DOHH2 (cell line): ENCODE results near the gene COL27A1.

ENCODE experiments used
- H3F3A ChIP-seq: fragments of 200-600 bp; sonication (generic), shearing (Covaris generic); 2 replicates; pipeline ENCODE4 v1.6.0; 2016; ENCODE audit warnings: antibody characterized with exemption, mild to moderate bottlenecking; ENCODE audit not compliant: control insufficient read depth, insufficient read depth
- H3K27ac ChIP-seq: fragments of 200-600 bp; sonication (generic); 2 replicates; pipeline ENCODE4 v1.5.1; 2014; ENCODE audit warnings: low read depth, mild to moderate bottlenecking, low read length, moderate library complexity
- H3K27me3 ChIP-seq: fragments of 200-600 bp; sonication (generic); 2 replicates; pipeline ENCODE4 v1.6.1; 2014; ENCODE audit warnings: mild to moderate bottlenecking, low read length, mixed read lengths; ENCODE audit not compliant: control insufficient read depth
- H3K36me3 ChIP-seq: fragments of 200-600 bp; sonication (generic); 2 replicates; pipeline ENCODE4 v1.6.1; 2014; ENCODE audit warnings: mild to moderate bottlenecking, low read length, moderate library complexity, mixed read lengths; ENCODE audit not compliant: control insufficient read depth
- H3K4me1 ChIP-seq: fragments of 200-600 bp; sonication (generic); 2 replicates; pipeline ENCODE4 v1.6.1; 2014; ENCODE audit warnings: mild to moderate bottlenecking, low read length, mixed read lengths; ENCODE audit not compliant: control insufficient read depth
- H3K4me2 ChIP-seq: fragments of 200-600 bp; sonication (generic); 2 replicates; pipeline ENCODE4 v1.6.0; 2014; ENCODE audit warnings: mild to moderate bottlenecking, low read length, moderate library complexity
- H3K4me3 ChIP-seq: fragments of 200-600 bp; sonication (generic); 2 replicates; pipeline ENCODE4 v1.5.1; 2014; ENCODE audit warnings: mild to moderate bottlenecking, low read length, mixed read lengths
- H3K79me2 ChIP-seq: fragments of 200-600 bp; sonication (generic); 2 replicates; pipeline ENCODE4 v1.6.1; 2014; ENCODE audit warnings: mild to moderate bottlenecking, low read length, mixed read lengths; ENCODE audit not compliant: control insufficient read depth
- H3K9me2 ChIP-seq: fragments of 200-600 bp; sonication (generic); replicated peaks from 2 replicates; pipeline ENCODE4 v1.6.1; 2014; ENCODE audit warnings: mild to moderate bottlenecking, low read length, mixed read lengths; ENCODE audit not compliant: control insufficient read depth
- H3K9me3 ChIP-seq: fragments of 200-600 bp; sonication (generic); 2 replicates; pipeline ENCODE4 v1.6.1; 2014; ENCODE audit warnings: antibody characterized with exemption, low read length, mixed read lengths; ENCODE audit not compliant: control insufficient read depth, insufficient read depth
- H4K20me1 ChIP-seq: fragments of 200-600 bp; sonication (generic); 2 replicates; pipeline ENCODE4 v1.6.0; 2014; ENCODE audit warnings: low read depth, mild to moderate bottlenecking, antibody characterized with exemption, low read length, moderate library complexity; ENCODE audit not compliant: control insufficient read depth, insufficient read depth
- EZH2phosphoT487 ChIP-seq: fragments of 200-600 bp; sonication (generic); IDR thresholded peaks from 2 replicates; pipeline ENCODE4 v1.6.1; 2017; ENCODE audit warnings: borderline replicate concordance, mild to moderate bottlenecking, antibody characterized with exemption, low read length, moderate library complexity, mixed read lengths
- TF ChIP-seq, protein P1 (sequence below): fragments of 200-600 bp; sonication (generic); IDR thresholded peaks from one replicate; pipeline ENCODE4 v1.5.1; 2014; ENCODE audit warnings: antibody characterized with exemption, mild to moderate bottlenecking, low read depth, low read length; ENCODE audit not compliant: poor library complexity, severe bottlenecking

COL27A1 gene

DNA sequence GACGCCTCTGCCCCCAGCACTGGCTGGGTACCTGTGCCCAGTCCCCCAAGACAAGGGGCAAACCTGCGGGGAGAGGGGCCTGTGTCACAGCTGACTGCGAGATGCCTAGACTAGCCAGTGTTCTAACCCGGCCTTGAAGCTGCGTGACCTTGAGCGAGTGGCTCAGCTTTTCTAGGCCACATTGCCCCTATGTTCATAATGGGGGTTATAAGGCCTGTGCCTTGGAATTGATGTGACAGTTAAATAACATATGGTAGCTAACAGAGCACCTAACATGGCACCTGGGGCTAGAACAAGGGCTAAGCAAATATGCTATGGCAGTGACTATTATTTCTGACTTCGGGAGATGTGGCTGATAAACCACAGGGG lies 22.8 kb upstream of the COL27A1 start:
- H3K4me3 ChIP-seq, result no peak overlapping the region
- H3K27ac ChIP-seq, result no peak overlapping the region
- H3K36me3 ChIP-seq, result no peaks in the 10 kb centered on the region
- H3K9me2 ChIP-seq, result no peaks in the 10 kb centered on the region
- H3K27me3 ChIP-seq, result peaks cover 12% of the 10 kb centered on the region; the same call in 1 of the 2 replicates
- H3K9me3 ChIP-seq, result no peaks in the 10 kb centered on the region
- no peaks in the 10 kb centered on the region for H3F3A ChIP-seq
- no peaks in the 10 kb centered on the region for H3K4me1 ChIP-seq
- TF ChIP-seq, protein P1, sequence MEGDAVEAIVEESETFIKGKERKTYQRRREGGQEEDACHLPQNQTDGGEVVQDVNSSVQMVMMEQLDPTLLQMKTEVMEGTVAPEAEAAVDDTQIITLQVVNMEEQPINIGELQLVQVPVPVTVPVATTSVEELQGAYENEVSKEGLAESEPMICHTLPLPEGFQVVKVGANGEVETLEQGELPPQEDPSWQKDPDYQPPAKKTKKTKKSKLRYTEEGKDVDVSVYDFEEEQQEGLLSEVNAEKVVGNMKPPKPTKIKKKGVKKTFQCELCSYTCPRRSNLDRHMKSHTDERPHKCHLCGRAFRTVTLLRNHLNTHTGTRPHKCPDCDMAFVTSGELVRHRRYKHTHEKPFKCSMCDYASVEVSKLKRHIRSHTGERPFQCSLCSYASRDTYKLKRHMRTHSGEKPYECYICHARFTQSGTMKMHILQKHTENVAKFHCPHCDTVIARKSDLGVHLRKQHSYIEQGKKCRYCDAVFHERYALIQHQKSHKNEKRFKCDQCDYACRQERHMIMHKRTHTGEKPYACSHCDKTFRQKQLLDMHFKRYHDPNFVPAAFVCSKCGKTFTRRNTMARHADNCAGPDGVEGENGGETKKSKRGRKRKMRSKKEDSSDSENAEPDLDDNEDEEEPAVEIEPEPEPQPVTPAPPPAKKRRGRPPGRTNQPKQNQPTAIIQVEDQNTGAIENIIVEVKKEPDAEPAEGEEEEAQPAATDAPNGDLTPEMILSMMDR, result no peak
- no peak for TF ChIP-seq EZH2phosphoT487
- H4K20me1 ChIP-seq, result no peaks in the 10 kb centered on the region
- H3K4me2 ChIP-seq, result no peak overlapping the region
- H3K79me2 ChIP-seq, result no peaks in the 10 kb centered on the region

DNA sequence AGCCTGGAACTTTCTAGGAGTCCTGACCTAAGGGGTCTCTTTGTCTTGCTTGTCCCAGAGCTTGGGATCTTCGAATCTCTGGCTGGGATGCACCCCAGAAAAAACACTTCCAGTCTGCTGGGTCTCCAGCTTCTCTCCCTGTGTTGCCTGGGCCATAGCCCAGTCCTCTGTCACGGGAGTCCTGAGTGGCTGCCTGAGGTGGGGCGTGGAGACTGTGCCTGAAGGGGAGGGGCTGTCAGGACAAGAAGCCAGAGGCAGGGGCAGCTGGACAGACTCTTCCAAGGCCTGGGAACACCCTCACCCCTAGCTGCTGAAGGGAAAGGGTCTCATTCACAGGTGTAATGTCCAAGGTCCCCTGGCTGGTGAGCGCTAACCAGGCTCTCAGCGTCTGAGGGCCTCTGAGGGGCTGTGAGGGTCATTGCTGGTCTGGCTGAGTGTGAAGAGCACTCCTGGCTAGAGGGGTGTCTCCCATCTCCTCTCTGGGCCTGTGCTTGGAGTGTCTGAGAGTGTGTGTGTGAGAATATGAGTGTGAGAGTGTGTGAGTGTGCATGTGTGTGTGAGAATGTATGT lies 20.4 kb upstream of the COL27A1 start:
- no peak overlapping the region for H3K4me2 ChIP-seq
- no peak overlapping the region for H3K4me3 ChIP-seq
- no peak overlapping the region for H3K27ac ChIP-seq
- no peaks in the 10 kb centered on the region for H3K36me3 ChIP-seq
- no peaks in the 10 kb centered on the region for H3K79me2 ChIP-seq
- no peaks in the 10 kb centered on the region for H3K4me1 ChIP-seq
- no peak for TF ChIP-seq EZH2phosphoT487
- TF ChIP-seq, protein P1, result no peak
- no peaks in the 10 kb centered on the region for H4K20me1 ChIP-seq
- H3F3A ChIP-seq, result no peaks in the 10 kb centered on the region
- peaks cover 6% of the 10 kb centered on the region; the same call in 1 of the 2 replicates for H3K27me3 ChIP-seq
- H3K9me3 ChIP-seq, result no peaks in the 10 kb centered on the region
- H3K9me2 ChIP-seq, result no peaks in the 10 kb centered on the region

DNA sequence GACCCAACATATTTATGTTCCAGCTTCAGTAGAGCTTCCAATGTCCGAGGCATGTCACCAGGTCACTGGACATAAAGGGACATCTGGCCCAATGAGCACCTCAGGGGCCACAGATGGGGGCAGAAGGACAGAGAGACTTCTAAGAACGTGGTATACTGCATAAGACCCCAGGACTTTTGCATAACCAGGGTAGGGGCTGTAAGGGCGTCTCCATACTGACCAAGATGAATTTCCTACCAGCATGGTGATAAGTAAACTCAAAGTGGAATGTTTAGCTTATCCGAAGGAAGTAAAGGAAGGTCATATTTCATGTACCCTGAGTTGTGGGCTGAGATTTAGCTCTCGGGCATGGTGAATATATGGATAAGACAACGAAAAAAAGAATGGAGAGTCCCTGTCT lies 17.5 kb upstream of the COL27A1 start:
- Histone ChIP-seq H3K4me2 (no peak overlapping the region), H3K4me3 (no peak overlapping the region), H3K36me3 (no peaks in the 10 kb centered on the region), H3K79me2 (no peaks in the 10 kb centered on the region), H4K20me1 (no peaks in the 10 kb centered on the region), H3F3A (no peaks in the 10 kb centered on the region), H3K27me3 (peaks cover 22% of the 10 kb centered on the region), H3K4me1 (no peaks in the 10 kb centered on the region), H3K9me2 (no peaks in the 10 kb centered on the region), H3K9me3 (no peaks in the 10 kb centered on the region), H3K27ac (no peak overlapping the region)
- TF ChIP-seq, protein P1, result no peak
- TF ChIP-seq EZH2phosphoT487, result no peak
